KMS-11 (cell line): ENCODE results near the gene GRIK1.

Experiments used
- H2AFZ ChIP-seq: fragments of 200-600 bp; sonication (generic); 2 replicates; pipeline ENCODE4 v1.6.1; 2016; ENCODE audit warnings: antibody characterized with exemption, mixed run types, low read depth
- H3K27ac ChIP-seq: fragments of 200-600 bp; sonication (generic); 2 replicates; pipeline ENCODE4 v1.6.1; 2016; ENCODE audit warnings: mild to moderate bottlenecking, mixed run types
- H3K27me3 ChIP-seq: fragments of 200-600 bp; sonication (generic); 2 replicates; pipeline ENCODE4 v1.6.1; 2017; ENCODE audit warnings: mild to moderate bottlenecking, low read depth, mixed run types, moderate library complexity; ENCODE audit not compliant: insufficient read depth
- H3K36me3 ChIP-seq: fragments of 200-600 bp; sonication (generic); 2 replicates; pipeline ENCODE4 v1.6.1; 2017; ENCODE audit warnings: mild to moderate bottlenecking, mixed run types; ENCODE audit not compliant: insufficient read depth
- H3K4me1 ChIP-seq: fragments of 200-600 bp; sonication (generic); 2 replicates; pipeline ENCODE4 v1.6.1; 2016; ENCODE audit warnings: mild to moderate bottlenecking, low read depth, mixed run types; ENCODE audit not compliant: poor library complexity, severe bottlenecking
- H3K4me2 ChIP-seq: fragments of 200-600 bp; sonication (generic); 2 replicates; pipeline ENCODE4 v1.7.0; 2016; ENCODE audit warnings: mild to moderate bottlenecking, mixed run types
- H3K4me3 ChIP-seq: fragments of 200-600 bp; sonication (generic); IDR thresholded peaks from 2 replicates; pipeline ENCODE4 v1.6.1; 2017; ENCODE audit warnings: low read depth, low read length, mixed read lengths; ENCODE audit not compliant: insufficient read depth
- H3K79me2 ChIP-seq: fragments of 200-600 bp; sonication (generic); 2 replicates; pipeline ENCODE4 v1.6.1; 2016; ENCODE audit warnings: low read depth, mixed run types; ENCODE audit not compliant: insufficient read depth
- H3K9ac ChIP-seq: fragments of 200-600 bp; sonication (generic); 2 replicates; pipeline ENCODE4 v1.6.1; 2016; ENCODE audit warnings: mild to moderate bottlenecking, mixed run types
- H4K20me1 ChIP-seq: fragments of 200-600 bp; sonication (generic); 2 replicates; pipeline ENCODE4 v1.6.1; 2016; ENCODE audit warnings: mild to moderate bottlenecking, mixed run types; ENCODE audit not compliant: insufficient read depth
- CTCF ChIP-seq: fragments of 200-600 bp; sonication (generic); conservative IDR thresholded peaks from 2 replicates; pipeline ENCODE4 v1.6.1; 2017; ENCODE audit warnings: low read depth, mild to moderate bottlenecking, antibody characterized with exemption, low read length, moderate library complexity, mixed read lengths

Gene GRIK1

GRCh38 chr21:29914326-29914725 is 25.5 kb downstream of the GRIK1 start:
- H3K4me1 ChIP-seq = no peaks in the 10 kb centered on the region
- no peak overlapping the region for H2AFZ ChIP-seq
- no peak for TF ChIP-seq CTCF
- 0 out of 2 replicates have a peak, but pooled peaks cover 2% of the 10 kb centered on the region for H4K20me1 ChIP-seq
- no peaks in the 10 kb centered on the region for H3K36me3 ChIP-seq
- no peak overlapping the region for H3K27ac ChIP-seq
- no peaks in the 10 kb centered on the region for H3K79me2 ChIP-seq
- H3K4me3 ChIP-seq = no peak overlapping the region
- no peaks in the 10 kb centered on the region for H3K27me3 ChIP-seq
- H3K4me2 ChIP-seq = no peak overlapping the region
- no peak overlapping the region for H3K9ac ChIP-seq

GRCh38 chr21:29909571-29909970 is 30.2 kb downstream of the GRIK1 start:
- TF ChIP-seq CTCF = no peak
- no peak overlapping the region for H2AFZ ChIP-seq
- H3K36me3 ChIP-seq = no peaks in the 10 kb centered on the region
- H3K9ac ChIP-seq = no peak overlapping the region; the same call in 1 of the 2 replicates
- no peak overlapping the region for H3K4me2 ChIP-seq
- no peaks in the 10 kb centered on the region for H3K27me3 ChIP-seq
- H3K27ac ChIP-seq = no peak overlapping the region
- no peak overlapping the region for H3K4me3 ChIP-seq
- no peaks in the 10 kb centered on the region for H3K4me1 ChIP-seq
- H4K20me1 ChIP-seq = 0 out of 2 replicates have a peak, but pooled peaks cover 2% of the 10 kb centered on the region
- no peaks in the 10 kb centered on the region for H3K79me2 ChIP-seq

GRCh38 chr21:29904359-29905282 is 35.2 kb downstream of the GRIK1 start:
- no peak overlapping the region for H3K4me2 ChIP-seq
- no peaks in the 10 kb centered on the region for H4K20me1 ChIP-seq
- no peak for TF ChIP-seq CTCF
- no peak overlapping the region for H3K9ac ChIP-seq
- no peaks in the 10 kb centered on the region for H3K27me3 ChIP-seq
- no peaks in the 10 kb centered on the region for H3K4me1 ChIP-seq
- no peak overlapping the region for H3K4me3 ChIP-seq
- no peaks in the 10 kb centered on the region for H3K36me3 ChIP-seq
- no peak overlapping the region for H3K27ac ChIP-seq
- H3K79me2 ChIP-seq = no peaks in the 10 kb centered on the region
- H2AFZ ChIP-seq = no peak overlapping the region

GRCh38 chr21:29896884-29897283 is 42.9 kb downstream of the GRIK1 start:
- TF ChIP-seq CTCF = no peak

More at GRCh38 chr21:29896884-29897283, 42.9 kb downstream of the GRIK1 start:
- Histone ChIP-seq H3K9ac (no peak overlapping the region), H3K4me3 (no peak overlapping the region), H3K79me2 (no peaks in the 10 kb centered on the region), H3K4me1 (no peaks in the 10 kb centered on the region), H3K27ac (no peak overlapping the region), H3K4me2 (no peak overlapping the region), H3K36me3 (no peaks in the 10 kb centered on the region), H3K27me3 (no peaks in the 10 kb centered on the region), H2AFZ (no peak overlapping the region), H4K20me1 (no peaks in the 10 kb centered on the region)
